Measurements from ENCODE around the gene SUMO1.
A peak's percentile ranks its signal among the peaks of the same experiment; 100 is the strongest.
"Not testable (repeated sequence)": the region's sequence is repeated elsewhere in the genome, so short reads cannot be mapped to it uniquely, and the experiment has no call there.

SUMO1 gene

GRCh38 chr2:202238234-202239197, at the start of gene SUMO1:
SUMO1 (minus strand) TSS chr2:202238597; CDS start chr2:202238451, 146 bp downstream.
- peak; percentile 49 for DNase-seq (ENCODE audit: low read depth)

- DNase-seq (ENCODE audit: low read depth), result no peak
These were observed 48.2 kb upstream of the SUMO1 start for GRCh38 chr2:202286595-202286994.

- DNase-seq (ENCODE audit: low read depth), result no peak
These were observed 40.5 kb upstream of the SUMO1 start for GRCh38 chr2:202278944-202279343.

- no peak for DNase-seq (ENCODE audit: low read depth)
These were observed 39.8 kb upstream of the SUMO1 start for GRCh38 chr2:202278036-202278760.

- DNase-seq (ENCODE audit: low read depth), result not testable (repeated sequence)
These were observed 37.8 kb upstream of the SUMO1 start for GRCh38 chr2:202276078-202276720.

- no peak for DNase-seq (ENCODE audit: low read depth)
These were observed 32.1 kb upstream of the SUMO1 start for GRCh38 chr2:202270487-202270886.

- DNase-seq (ENCODE audit: low read depth), result no peak
These were observed 31.2 kb upstream of the SUMO1 start for GRCh38 chr2:202269585-202269984.

GRCh38 chr2:202267495-202267894, 29.1 kb upstream of the SUMO1 start:
- no peak for DNase-seq (ENCODE audit: low read depth)

GRCh38 chr2:202265467-202266277, 27.3 kb upstream of the SUMO1 start, which contains the start of gene NOP58:
NOP58 (plus strand) TSS chr2:202265763; CDS start chr2:202265942, 179 bp downstream.
- DNase-seq (ENCODE audit: low read depth), result peak; percentile 58

GRCh38 chr2:202261531-202261930, 23.1 kb upstream of the SUMO1 start:
- no peak for DNase-seq (ENCODE audit: low read depth)

GRCh38 chr2:202251494-202251893, 13.1 kb upstream of the SUMO1 start:
- no peak for DNase-seq (ENCODE audit: low read depth)

GRCh38 chr2:202249521-202250253, 11.3 kb upstream of the SUMO1 start:
- DNase-seq (ENCODE audit: low read depth), result no peak

- not testable (repeated sequence) for DNase-seq (ENCODE audit: low read depth)
These were observed 9.3 kb upstream of the SUMO1 start for GRCh38 chr2:202247710-202248109.

- no peak for DNase-seq (ENCODE audit: low read depth)
These were observed 587 bp downstream of the SUMO1 start for GRCh38 chr2:202237787-202238233.

- no peak for DNase-seq (ENCODE audit: low read depth)
These were observed 16.5 kb downstream of the SUMO1 start for GRCh38 chr2:202221873-202222272.

GRCh38 chr2:202215179-202215578, 23.2 kb downstream of the SUMO1 start:
- no peak for DNase-seq (ENCODE audit: low read depth)

- DNase-seq (ENCODE audit: low read depth), result no peak
These were observed 29.9 kb downstream of the SUMO1 start for GRCh38 chr2:202208526-202208925.

GRCh38 chr2:202204855-202205254, 33.5 kb downstream of the SUMO1 start:
- DNase-seq (ENCODE audit: low read depth), result no peak

GRCh38 chr2:202203348-202203747, 35.0 kb downstream of the SUMO1 start:
- no peak for DNase-seq (ENCODE audit: low read depth)

Measured in HS-27A (cell line).